ENCODE results near the gene PITX1. TPM values are rescaled to one million over a fixed set of nuclear protein-coding genes. Genes with fewer than 3 reads are reported as not detected.

The PITX1 gene
- polyA plus RNA-seq, 3 donors = not detected

DNA sequence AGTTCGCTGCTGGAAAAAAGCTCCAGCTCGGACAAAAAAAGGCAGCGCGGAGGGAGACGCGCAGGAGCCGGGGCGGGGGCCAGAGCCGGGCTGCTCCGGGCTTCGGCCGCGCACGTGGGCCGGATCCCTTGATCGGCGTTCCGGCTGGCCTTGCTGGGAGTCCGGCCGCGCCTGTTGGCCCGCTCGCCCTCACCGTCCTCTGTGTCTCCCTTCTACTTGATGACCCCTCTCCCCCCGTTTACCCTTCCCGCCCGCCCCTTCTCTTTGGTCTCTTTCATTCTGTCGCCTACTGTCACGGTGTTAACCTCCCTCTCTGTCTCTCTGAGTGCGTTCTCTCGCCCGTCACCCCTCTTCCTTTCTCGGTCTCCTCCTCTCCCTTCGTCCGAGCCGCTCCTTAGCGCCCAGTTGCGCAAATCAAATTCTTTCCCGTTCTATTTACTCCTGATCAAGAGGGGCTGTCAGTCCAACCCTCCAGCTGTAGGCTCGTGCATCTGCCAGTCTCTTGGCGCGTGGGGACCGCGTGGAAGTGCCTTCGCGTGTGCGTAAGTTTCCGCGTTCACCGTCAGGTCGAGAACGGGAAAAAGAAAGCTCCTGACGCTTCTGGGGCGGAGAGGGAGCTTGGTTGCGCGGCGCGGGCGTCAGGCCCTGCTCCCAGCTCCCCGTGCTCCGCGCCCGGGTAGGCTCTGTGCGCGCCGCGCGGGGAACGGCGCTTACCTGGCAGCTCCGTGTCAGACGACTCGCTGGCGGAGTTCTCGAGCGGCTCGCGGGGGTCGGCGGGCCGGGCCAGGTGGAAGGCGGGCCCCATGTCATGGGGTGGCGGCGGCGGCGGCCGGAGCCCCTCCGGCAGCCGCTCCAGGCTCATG lies 798 bp downstream of the PITX1 start:
- H3K27me3 Mint-ChIP-seq (ENCODE audit: low read depth in 3 of 3) = peaks cover 85 to 94% (median 91%) of the 10 kb centered on the region in 3 donors
- DNase-seq = no peak
- intact Hi-C loops (cut with micrococcal nuclease) = loop anchor here in 1 of 2 donors (10.0 kb wide), 1 partner anchor 162 kb away; no protein-coding TSS in a partner anchor
- Histone ChIP-seq H4K20me1 (ENCODE audit: insufficient read depth, low read length) (no peaks in the 10 kb centered on the region), H3K79me2 (ENCODE audit: insufficient read depth, low read length) (no peaks in the 10 kb centered on the region), H3K27ac (ENCODE audit: low read depth in 1 of 2, low read length in 2 of 2) (no peak overlapping the region), H3K27me3 (ENCODE audit: control insufficient read depth in 2 of 2, insufficient read depth in 2 of 2, low read length in 2 of 2) (peaks cover 73 to 86% of the 10 kb centered on the region in 2 donors), H3K4me3 (replicated peaks in 1 of 3; ENCODE audit: low read depth in 2 of 3, low read length in 3 of 3) (peak overlapping the region in 2 of 3 experiments; percentile 16 to 52), H3K4me1 (ENCODE audit: control insufficient read depth in 1 of 2, insufficient read depth in 2 of 2, low read length in 2 of 2) (peaks cover 12 to 23% of the 10 kb centered on the region in 2 donors), H3K36me3 (replicated peaks in 1 of 2; ENCODE audit: control insufficient read depth in 1 of 2, insufficient read depth in 2 of 2, low read length in 2 of 2) (no peaks in the 10 kb centered on the region), H3K9me3 (replicated peaks in 1 of 2; ENCODE audit: control insufficient read depth in 1 of 2, insufficient read depth in 1 of 2, low read length in 2 of 2) (peaks cover 4 to 42% of the 10 kb centered on the region in 2 donors), H3K4me2 (replicated peaks; ENCODE audit: extremely low read depth, low read length, poor library complexity, severe bottlenecking) (peak overlapping the region; percentile 60), H2AFZ (ENCODE audit: insufficient read depth, low read depth, low read length, poor library complexity, severe bottlenecking) (no peak overlapping the region), H3K9ac (ENCODE audit: insufficient read depth, low read length, poor library complexity, severe bottlenecking) (no peak overlapping the region)
- H3K27ac Mint-ChIP-seq = no peak overlapping the region
- peaks cover 3 to 11% of the 10 kb centered on the region in 2 donors for H3K36me3 Mint-ChIP-seq
- H3K4me3 Mint-ChIP-seq = peak overlapping the region; percentile 71 to 90
- WGBS (ENCODE audit: insufficient coverage) = 2% methylated on average over 77 of the region's 89 CpGs
- H3K9me3 Mint-ChIP-seq = peaks cover 0 to 31% (median 19%) of the 10 kb centered on the region in 7 donors
- TF ChIP-seq, protein P1, sequence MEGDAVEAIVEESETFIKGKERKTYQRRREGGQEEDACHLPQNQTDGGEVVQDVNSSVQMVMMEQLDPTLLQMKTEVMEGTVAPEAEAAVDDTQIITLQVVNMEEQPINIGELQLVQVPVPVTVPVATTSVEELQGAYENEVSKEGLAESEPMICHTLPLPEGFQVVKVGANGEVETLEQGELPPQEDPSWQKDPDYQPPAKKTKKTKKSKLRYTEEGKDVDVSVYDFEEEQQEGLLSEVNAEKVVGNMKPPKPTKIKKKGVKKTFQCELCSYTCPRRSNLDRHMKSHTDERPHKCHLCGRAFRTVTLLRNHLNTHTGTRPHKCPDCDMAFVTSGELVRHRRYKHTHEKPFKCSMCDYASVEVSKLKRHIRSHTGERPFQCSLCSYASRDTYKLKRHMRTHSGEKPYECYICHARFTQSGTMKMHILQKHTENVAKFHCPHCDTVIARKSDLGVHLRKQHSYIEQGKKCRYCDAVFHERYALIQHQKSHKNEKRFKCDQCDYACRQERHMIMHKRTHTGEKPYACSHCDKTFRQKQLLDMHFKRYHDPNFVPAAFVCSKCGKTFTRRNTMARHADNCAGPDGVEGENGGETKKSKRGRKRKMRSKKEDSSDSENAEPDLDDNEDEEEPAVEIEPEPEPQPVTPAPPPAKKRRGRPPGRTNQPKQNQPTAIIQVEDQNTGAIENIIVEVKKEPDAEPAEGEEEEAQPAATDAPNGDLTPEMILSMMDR (IDR thresholded peaks at IDR 0.05) = no peak
- H3K4me1 Mint-ChIP-seq = peaks cover 35% of the 10 kb centered on the region

DNA sequence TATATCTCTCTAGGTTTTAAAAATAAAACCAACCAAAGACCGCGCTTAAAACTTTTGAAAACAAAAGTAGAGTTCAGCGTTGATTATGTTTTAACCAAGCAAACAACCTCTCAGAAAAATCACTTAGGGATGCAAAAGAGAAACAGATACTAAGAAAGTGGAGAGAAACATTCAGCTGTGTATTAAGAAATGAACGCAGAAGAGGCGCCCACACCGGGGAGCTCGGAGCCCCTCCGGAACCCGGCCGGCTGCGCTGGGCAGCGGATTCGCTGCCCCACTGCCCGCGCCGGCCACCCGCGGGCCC lies 1.4 kb downstream of the PITX1 start:
- peaks cover 35% of the 10 kb centered on the region for H3K4me1 Mint-ChIP-seq
- WGBS (ENCODE audit: insufficient coverage) = 2% methylated on average over 15 of the region's 18 CpGs

More for the DNA sequence above, 1.4 kb downstream of the PITX1 start:
- H4K20me1 ChIP-seq (ENCODE audit: insufficient read depth, low read length) = no peaks in the 10 kb centered on the region
- peak overlapping the region; percentile 60 for H3K4me2 ChIP-seq (replicated peaks; ENCODE audit: extremely low read depth, low read length, poor library complexity, severe bottlenecking)
- TF ChIP-seq, protein P1 (IDR thresholded peaks at IDR 0.05) = no peak
- Mint-ChIP-seq H3K27ac (no peak overlapping the region), H3K36me3 (peaks cover 3 to 11% of the 10 kb centered on the region in 2 donors), H3K4me3 (peak overlapping the region in 1 of 2 donors; percentile 87), H3K9me3 (peaks cover 0 to 31% (median 19%) of the 10 kb centered on the region in 7 donors), H3K27me3 (ENCODE audit: low read depth in 3 of 3) (peaks cover 80 to 94% (median 90%) of the 10 kb centered on the region in 3 donors)
- no peaks in the 10 kb centered on the region for H3K79me2 ChIP-seq (ENCODE audit: insufficient read depth, low read length)
- H3K4me3 ChIP-seq (replicated peaks in 1 of 3; ENCODE audit: low read depth in 2 of 3, low read length in 3 of 3) = peak overlapping the region in 1 of 3 experiments; percentile 52
- H3K27ac ChIP-seq (ENCODE audit: low read depth in 1 of 2, low read length in 2 of 2) = no peak overlapping the region
- no peak overlapping the region for H3K9ac ChIP-seq (ENCODE audit: insufficient read depth, low read length, poor library complexity, severe bottlenecking)
- no peaks in the 10 kb centered on the region for H3K36me3 ChIP-seq (replicated peaks in 1 of 2; ENCODE audit: control insufficient read depth in 1 of 2, insufficient read depth in 2 of 2, low read length in 2 of 2)
- H3K9me3 ChIP-seq (replicated peaks in 1 of 2; ENCODE audit: control insufficient read depth in 1 of 2, insufficient read depth in 1 of 2, low read length in 2 of 2) = peaks cover under 1 to 43% of the 10 kb centered on the region in 2 donors
- H3K4me1 ChIP-seq (ENCODE audit: control insufficient read depth in 1 of 2, insufficient read depth in 2 of 2, low read length in 2 of 2) = peaks cover 12 to 23% of the 10 kb centered on the region in 2 donors
- H3K27me3 ChIP-seq (ENCODE audit: control insufficient read depth in 2 of 2, insufficient read depth in 2 of 2, low read length in 2 of 2) = peaks cover 73 to 85% of the 10 kb centered on the region in 2 donors
- intact Hi-C loops (cut with micrococcal nuclease) = loop anchor here in 1 of 2 donors (10.0 kb wide), 1 partner anchor 162 kb away; no protein-coding TSS in a partner anchor
- DNase-seq = no peak
- no peak overlapping the region for H2AFZ ChIP-seq (ENCODE audit: insufficient read depth, low read depth, low read length, poor library complexity, severe bottlenecking)
